Stomach smooth muscle (tissue), 2 donors: ENCODE data around the gene OAS1.
"Not testable (repeated sequence)": the region's sequence is repeated elsewhere in the genome, so short reads cannot be mapped to it uniquely, and the experiment has no call there.

Experiments
- H3K27ac ChIP-seq: one replicate; pipeline ENCODE4 v1.7.0; 2013; ENCODE audit warnings: mild to moderate bottlenecking, low read length, inconsistent platforms
- H3K27me3 ChIP-seq, 2 donors: one replicate each; pipeline ENCODE4 v1.7.0; 2013; ENCODE audit warnings: low read length in 2 of 2; ENCODE audit not compliant: insufficient read depth in 2 of 2, control insufficient read depth in 1 of 2
- H3K36me3 ChIP-seq, 2 donors: one replicate each; pipeline ENCODE4 v1.7.0; 2013; ENCODE audit warnings: low read length in 2 of 2; ENCODE audit not compliant: control insufficient read depth in 2 of 2, insufficient read depth in 2 of 2
- H3K4me1 ChIP-seq: one replicate; pipeline ENCODE4 v1.7.0; 2013; ENCODE audit warnings: low read length; ENCODE audit not compliant: control insufficient read depth, insufficient read depth
- H3K4me3 ChIP-seq, 2 donors: one replicate each; pipeline ENCODE4 v1.7.0; 2013; ENCODE audit warnings: low read length in 2 of 2
- H3K9ac ChIP-seq, 2 donors: one replicate each; pipeline ENCODE4 v1.7.0; 2013; ENCODE audit warnings: low read length in 2 of 2, mild to moderate bottlenecking in 1 of 2
- H3K9me3 ChIP-seq, 2 donors: one replicate each; pipeline ENCODE4 v1.7.0; 2013; ENCODE audit warnings: low read length in 2 of 2; ENCODE audit not compliant: control insufficient read depth in 2 of 2
- donor health status: healthy.
- donor health status: Pancreatic carcinoma.

The OAS1 gene

DNA sequence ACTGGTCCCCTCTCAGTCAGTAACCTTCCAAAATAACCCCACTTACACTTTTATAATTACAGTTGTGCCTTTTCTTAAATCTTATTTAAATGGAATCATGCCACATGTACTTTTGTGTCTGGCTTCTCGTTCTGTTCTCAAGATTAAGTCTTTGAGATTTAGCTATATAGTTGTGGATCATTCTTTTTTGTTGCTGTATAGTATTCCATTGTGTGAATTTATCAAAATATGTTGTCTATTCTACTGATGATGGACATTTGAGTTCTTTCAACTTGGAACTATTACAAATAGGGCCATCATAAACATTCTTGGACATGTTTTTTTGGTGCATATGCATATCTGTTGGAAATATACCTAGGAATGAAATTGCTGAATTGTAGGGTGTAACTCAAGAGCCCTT is 40.6 kb downstream of the OAS1 start:
- Histone ChIP-seq H3K36me3 (peaks cover 0 to 4% of the 10 kb centered on the region in 2 donors), H3K4me3 (no peak overlapping the region)

DNA sequence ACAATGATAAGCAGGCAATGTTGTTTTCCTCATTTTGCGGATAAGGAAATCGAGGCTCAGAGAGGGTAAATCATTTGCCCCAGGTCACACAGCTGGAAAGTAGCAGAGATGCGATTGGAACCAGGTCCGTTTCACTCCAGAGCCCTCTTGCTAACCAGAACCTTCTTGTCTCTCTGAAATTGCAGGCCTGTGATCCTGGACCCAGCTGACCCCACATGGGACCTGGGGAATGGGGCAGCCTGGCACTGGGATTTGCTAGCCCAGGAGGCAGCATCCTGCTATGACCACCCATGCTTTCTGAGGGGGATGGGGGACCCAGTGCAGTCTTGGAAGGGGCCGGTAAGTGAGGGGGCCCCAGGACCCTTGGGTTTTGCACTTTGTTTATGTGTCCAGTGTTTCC is 41.0 kb downstream of the OAS1 start:
- Histone ChIP-seq H3K4me3 (no peak overlapping the region), H3K4me1 (no peaks in the 10 kb centered on the region), H3K9me3 (no peaks in the 10 kb centered on the region), H3K27ac (no peak overlapping the region), H3K27me3 (no peaks in the 10 kb centered on the region), H3K36me3 (peaks cover 0 to 4% of the 10 kb centered on the region in 2 donors), H3K9ac (no peak overlapping the region)

More for the DNA sequence above, 40.6 kb downstream of the OAS1 start:
- H3K27ac ChIP-seq, result no peak overlapping the region
- H3K27me3 ChIP-seq, result no peaks in the 10 kb centered on the region
- no peak overlapping the region for H3K9ac ChIP-seq
- H3K4me1 ChIP-seq, result no peaks in the 10 kb centered on the region
- no peaks in the 10 kb centered on the region for H3K9me3 ChIP-seq

DNA sequence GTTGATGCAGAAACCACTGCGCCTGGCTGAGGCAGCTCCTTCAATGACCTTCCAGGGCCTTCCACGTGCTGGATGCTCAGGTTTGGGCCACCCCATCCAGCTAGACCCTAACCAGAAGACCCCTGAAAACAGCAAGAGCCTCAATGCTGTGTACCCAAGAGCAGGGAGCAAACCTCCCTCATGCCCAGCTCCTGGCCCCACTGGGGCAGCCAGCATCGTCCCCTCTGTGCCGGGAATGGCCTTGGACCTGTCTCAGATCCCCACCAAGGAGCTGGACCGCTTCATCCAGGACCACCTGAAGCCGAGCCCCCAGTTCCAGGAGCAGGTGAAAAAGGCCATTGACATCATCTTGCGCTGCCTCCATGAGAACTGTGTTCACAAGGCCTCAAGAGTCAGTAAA is 42.0 kb downstream of the OAS1 start:
- peaks cover 0 to 4% of the 10 kb centered on the region in 2 donors for H3K36me3 ChIP-seq
- H3K27ac ChIP-seq, result no peak overlapping the region
- no peaks in the 10 kb centered on the region for H3K9me3 ChIP-seq
- H3K27me3 ChIP-seq, result no peaks in the 10 kb centered on the region
- H3K4me3 ChIP-seq, result no peak overlapping the region
- no peak overlapping the region for H3K9ac ChIP-seq
- no peaks in the 10 kb centered on the region for H3K4me1 ChIP-seq

DNA sequence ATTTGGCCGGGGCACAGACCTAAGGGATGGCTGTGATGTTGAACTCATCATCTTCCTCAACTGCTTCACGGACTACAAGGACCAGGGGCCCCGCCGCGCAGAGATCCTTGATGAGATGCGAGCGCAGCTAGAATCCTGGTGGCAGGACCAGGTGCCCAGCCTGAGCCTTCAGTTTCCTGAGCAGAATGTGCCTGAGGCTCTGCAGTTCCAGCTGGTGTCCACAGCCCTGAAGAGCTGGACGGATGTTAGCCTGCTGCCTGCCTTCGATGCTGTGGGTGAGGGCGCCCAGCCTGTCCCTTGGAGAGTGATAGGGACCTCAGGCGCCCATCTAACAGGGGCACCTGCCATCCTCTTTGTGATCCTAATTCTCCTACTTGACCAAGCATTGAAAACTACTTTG is 43.9 kb downstream of the OAS1 start:
- Histone ChIP-seq H3K27me3 (no peaks in the 10 kb centered on the region), H3K9me3 (no peaks in the 10 kb centered on the region), H3K4me1 (no peaks in the 10 kb centered on the region), H3K36me3 (peaks cover 0 to 4% of the 10 kb centered on the region in 2 donors), H3K9ac (no peak overlapping the region), H3K27ac (no peak overlapping the region), H3K4me3 (no peak overlapping the region)

DNA sequence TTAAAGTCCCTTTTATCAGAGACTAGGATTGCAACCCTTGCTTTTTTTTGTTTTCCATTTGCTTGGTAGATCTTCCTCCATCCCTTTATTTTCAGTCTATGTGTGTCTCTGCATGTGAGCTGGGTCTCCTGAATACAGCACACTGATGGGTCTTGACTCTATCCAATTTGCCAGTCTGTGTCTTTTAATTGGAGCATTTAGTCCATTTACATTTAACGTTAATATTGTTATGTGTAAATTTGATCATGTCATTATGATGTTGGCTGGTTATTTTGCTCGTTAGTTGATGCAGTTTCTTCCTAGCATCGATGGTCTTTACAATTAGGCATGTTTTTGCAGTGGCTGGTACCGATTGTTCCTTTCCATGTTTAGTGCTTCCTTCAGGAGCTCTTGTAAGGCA is 50.4 kb downstream of the OAS1 start:
- H3K9ac ChIP-seq, H3K27ac ChIP-seq, H3K4me1 ChIP-seq, H3K36me3 ChIP-seq, H3K9me3 ChIP-seq, H3K4me3 ChIP-seq, H3K27me3 ChIP-seq: not testable (repeated sequence)

DNA sequence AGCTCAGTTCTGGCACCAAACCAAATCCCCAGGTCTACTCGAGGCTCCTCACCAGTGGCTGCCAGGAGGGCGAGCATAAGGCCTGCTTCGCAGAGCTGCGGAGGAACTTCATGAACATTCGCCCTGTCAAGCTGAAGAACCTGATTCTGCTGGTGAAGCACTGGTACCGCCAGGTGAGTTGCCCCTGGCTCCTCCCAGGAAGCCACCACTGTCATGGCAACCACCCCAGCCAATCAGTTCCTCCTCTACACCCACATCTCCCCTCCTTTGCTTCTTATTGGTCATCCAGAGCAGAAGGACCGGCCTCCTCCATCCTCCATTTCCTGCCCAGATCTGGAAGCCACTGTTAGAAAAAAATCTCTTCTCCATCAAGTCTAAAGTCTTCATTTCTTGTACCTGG is 54.3 kb downstream of the OAS1 start:
- peaks cover 0 to 3% of the 10 kb centered on the region in 2 donors for H3K9me3 ChIP-seq
- H3K36me3 ChIP-seq, result peaks cover 0 to 5% of the 10 kb centered on the region in 2 donors
- no peaks in the 10 kb centered on the region for H3K27me3 ChIP-seq
- no peak overlapping the region for H3K27ac ChIP-seq
- no peaks in the 10 kb centered on the region for H3K4me1 ChIP-seq
- H3K4me3 ChIP-seq, result no peak overlapping the region
- H3K9ac ChIP-seq, result no peak overlapping the region

DNA sequence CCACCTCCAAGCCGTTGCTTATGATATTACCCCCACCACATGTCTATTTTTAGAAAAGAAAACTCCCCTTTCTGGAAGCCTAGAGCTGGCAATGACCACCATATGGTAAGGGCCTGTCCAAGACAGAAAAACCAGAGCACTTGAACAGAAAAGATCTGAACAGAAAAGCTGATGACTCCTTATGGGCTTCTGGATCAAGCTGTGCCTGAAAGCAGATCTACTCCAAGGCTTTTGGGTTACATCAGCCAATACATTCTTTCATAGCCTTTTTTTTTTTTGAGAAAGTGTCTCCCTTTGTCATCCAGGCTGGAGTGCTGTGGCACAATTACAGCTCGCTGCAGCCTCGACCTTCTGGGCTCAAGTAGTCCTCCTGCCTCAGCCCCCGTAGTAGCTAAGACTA is 54.8 kb downstream of the OAS1 start:
- Histone ChIP-seq H3K9ac (no peak overlapping the region), H3K36me3 (peaks cover 0 to 5% of the 10 kb centered on the region in 2 donors), H3K4me1 (no peaks in the 10 kb centered on the region), H3K4me3 (no peak overlapping the region), H3K9me3 (peaks cover 0 to 3% of the 10 kb centered on the region in 2 donors), H3K27ac (no peak overlapping the region), H3K27me3 (no peaks in the 10 kb centered on the region)

DNA sequence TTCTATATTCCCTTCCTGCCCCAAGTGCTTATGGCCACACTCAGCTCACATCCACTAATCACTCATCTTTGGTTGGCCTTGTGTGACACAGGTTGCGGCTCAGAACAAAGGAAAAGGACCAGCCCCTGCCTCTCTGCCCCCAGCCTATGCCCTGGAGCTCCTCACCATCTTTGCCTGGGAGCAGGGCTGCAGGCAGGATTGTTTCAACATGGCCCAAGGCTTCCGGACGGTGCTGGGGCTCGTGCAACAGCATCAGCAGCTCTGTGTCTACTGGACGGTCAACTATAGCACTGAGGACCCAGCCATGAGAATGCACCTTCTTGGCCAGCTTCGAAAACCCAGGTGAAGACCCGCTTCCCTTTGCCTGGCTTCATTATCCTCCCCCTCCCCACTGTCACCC is 55.8 kb downstream of the OAS1 start:
- Histone ChIP-seq H3K4me1 (no peaks in the 10 kb centered on the region), H3K27me3 (no peaks in the 10 kb centered on the region), H3K4me3 (no peak overlapping the region), H3K9ac (no peak overlapping the region), H3K36me3 (peaks cover 0 to 5% of the 10 kb centered on the region in 2 donors), H3K27ac (no peak overlapping the region), H3K9me3 (peaks cover 0 to 3% of the 10 kb centered on the region in 2 donors)

DNA sequence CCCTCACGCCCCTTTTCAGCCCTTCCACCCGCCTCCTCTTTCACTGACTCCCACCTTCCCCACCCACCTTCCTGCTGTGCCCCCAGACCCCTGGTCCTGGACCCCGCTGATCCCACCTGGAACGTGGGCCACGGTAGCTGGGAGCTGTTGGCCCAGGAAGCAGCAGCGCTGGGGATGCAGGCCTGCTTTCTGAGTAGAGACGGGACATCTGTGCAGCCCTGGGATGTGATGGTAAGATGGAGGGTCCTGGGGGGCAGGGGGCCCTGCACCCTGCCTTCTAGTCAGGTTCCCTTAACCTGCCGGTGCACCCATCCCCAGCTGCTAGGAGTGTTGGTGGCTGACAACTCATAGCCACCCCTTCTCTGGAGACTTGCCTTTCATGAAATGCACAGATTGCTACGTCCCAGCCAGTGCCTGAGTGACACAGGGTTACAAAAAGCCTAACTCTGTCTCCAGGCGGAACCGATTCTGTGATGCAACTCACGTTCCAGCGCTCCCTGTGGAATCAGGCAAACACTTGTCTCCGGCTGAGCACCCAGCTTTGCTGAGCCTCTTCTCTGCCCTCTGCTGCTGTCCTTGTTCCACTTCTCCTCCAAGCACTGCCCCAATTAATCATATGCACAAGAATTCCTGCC is 56.6 kb downstream of the OAS1 start:
- Histone ChIP-seq H3K36me3 (peaks cover 0 to 5% of the 10 kb centered on the region in 2 donors), H3K9me3 (peaks cover 0 to 3% of the 10 kb centered on the region in 2 donors), H3K27ac (no peak overlapping the region), H3K27me3 (no peaks in the 10 kb centered on the region), H3K9ac (no peak overlapping the region), H3K4me1 (no peaks in the 10 kb centered on the region), H3K4me3 (no peak overlapping the region)

DNA sequence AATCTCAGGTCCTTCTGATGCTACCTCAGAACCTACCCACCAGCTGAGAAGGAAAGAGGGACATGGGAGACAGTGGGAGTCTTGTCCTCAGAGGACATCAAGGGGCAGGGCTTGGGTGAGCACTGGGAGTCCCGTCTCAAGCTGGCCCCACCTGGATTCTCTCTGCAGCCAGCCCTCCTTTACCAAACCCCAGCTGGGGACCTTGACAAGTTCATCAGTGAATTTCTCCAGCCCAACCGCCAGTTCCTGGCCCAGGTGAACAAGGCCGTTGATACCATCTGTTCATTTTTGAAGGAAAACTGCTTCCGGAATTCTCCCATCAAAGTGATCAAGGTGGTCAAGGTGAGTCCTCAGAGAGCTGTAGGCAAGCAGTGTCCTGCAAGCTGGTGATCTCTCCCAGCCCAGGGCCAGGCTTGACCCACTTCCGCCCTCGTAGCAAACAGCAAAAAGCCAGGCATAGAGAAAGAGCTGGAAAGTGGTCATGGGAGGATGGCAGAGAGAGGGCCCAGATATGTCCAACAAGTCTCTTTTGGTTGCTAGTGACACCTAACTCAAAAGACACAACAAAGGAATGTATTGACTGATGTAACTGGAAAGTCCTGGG is 57.4 kb downstream of the OAS1 start:
- H3K9ac ChIP-seq, result no peak overlapping the region
- no peaks in the 10 kb centered on the region for H3K27me3 ChIP-seq
- H3K4me1 ChIP-seq, result no peaks in the 10 kb centered on the region
- H3K27ac ChIP-seq, result no peak overlapping the region
- H3K4me3 ChIP-seq, result no peak overlapping the region
- H3K36me3 ChIP-seq, result peaks cover 0 to 5% of the 10 kb centered on the region in 2 donors
- peaks cover 0 to 3% of the 10 kb centered on the region in 2 donors for H3K9me3 ChIP-seq

DNA sequence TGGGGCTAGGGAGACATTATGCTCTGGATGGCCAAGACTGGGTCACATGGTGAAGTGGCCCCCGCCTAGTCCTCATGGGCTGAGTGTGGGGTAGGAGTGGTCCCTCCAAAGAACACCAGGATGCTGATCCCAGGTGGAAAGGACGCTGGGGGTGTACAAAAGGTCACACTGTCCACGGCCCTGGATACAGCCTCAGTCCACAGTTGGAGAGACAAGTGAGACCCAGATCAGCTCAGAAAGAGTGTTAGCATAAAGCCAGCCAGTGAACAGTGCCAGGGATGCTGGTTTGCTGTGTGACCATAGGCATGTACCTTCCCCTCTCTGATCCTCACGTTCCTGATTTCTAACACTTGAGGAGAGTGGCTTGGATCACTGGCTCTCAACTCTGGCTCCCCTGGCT is 58.2 kb downstream of the OAS1 start:
- Histone ChIP-seq H3K9ac (no peak overlapping the region), H3K4me1 (no peaks in the 10 kb centered on the region), H3K4me3 (no peak overlapping the region), H3K27ac (no peak overlapping the region), H3K36me3 (peaks cover 0 to 5% of the 10 kb centered on the region in 2 donors), H3K27me3 (no peaks in the 10 kb centered on the region), H3K9me3 (peaks cover 0 to 3% of the 10 kb centered on the region in 2 donors)
